ENCODE measurements around the gene PRDM16. TPM values are rescaled to one million over a fixed set of nuclear protein-coding genes. Genes with fewer than 3 reads are reported as not detected.
A peak's percentile ranks its signal among the peaks of the same experiment; 100 is the strongest.

PRDM16 gene
- total RNA-seq, 1 donor from 2014 or later: 84.2 TPM

DNA sequence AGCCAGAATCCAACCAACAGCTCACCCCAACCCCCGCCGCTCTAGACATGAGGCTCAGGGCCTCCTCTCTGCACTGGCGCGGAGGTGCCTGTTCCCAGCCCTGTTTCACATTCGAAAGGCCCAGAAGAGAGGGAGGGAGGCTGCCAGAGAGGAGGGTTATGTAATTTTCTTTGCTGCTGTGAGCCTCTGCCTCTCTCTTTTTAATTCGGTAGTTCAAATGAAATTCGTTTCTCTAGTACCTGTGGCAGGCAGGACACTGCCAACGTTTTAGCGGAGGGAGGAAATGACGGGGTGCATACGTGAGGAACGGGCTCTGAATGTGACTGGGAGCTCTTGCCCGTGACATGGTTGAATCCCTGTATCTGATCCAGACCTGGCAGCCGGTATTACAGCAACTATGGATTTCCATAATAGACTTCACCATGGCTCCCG is 9.4 kb downstream of the PRDM16 start:
- no peaks in the 10 kb centered on the region for H3K9me3 ChIP-seq
- H3K27ac ChIP-seq: peak overlapping the region; percentile 99 to 100
- no peaks in the 10 kb centered on the region for H3K36me3 ChIP-seq
- no peaks in the 10 kb centered on the region for H3K27me3 ChIP-seq
- H3K4me1 ChIP-seq: peaks cover 36 to 72% of the 10 kb centered on the region in 2 donors
- no peak for TF ChIP-seq CTCF (IDR thresholded peaks at IDR 0.05)
- H3K4me3 ChIP-seq: peak overlapping the region; percentile 35 to 37
- no peak for DNase-seq (ENCODE audit: low spot score in 2 of 2)
- intact Hi-C loops (cut with DNase I): no loop called here

GRCh38 chr1:3078871-3079270 is 9.9 kb downstream of the PRDM16 start:
- Histone ChIP-seq H3K4me1 (peaks cover 36 to 73% of the 10 kb centered on the region in 2 donors), H3K27ac (peak overlapping the region; percentile 99 to 100), H3K27me3 (no peaks in the 10 kb centered on the region), H3K36me3 (no peaks in the 10 kb centered on the region), H3K4me3 (peak overlapping the region; percentile 35 to 37), H3K9me3 (no peaks in the 10 kb centered on the region)
- DNase-seq (ENCODE audit: low spot score in 2 of 2): no peak
- intact Hi-C loops (cut with DNase I): no loop called here
- no peak for TF ChIP-seq CTCF (IDR thresholded peaks at IDR 0.05)

GRCh38 chr1:3079381-3080052 is 10.5 kb downstream of the PRDM16 start:
- no peaks in the 10 kb centered on the region for H3K27me3 ChIP-seq
- H3K27ac ChIP-seq: peak overlapping the region; percentile 99 to 100
- intact Hi-C loops (cut with DNase I): loop anchor here (2.0 kb wide), 1 partner anchor 35 kb away; no protein-coding TSS in a partner anchor
- no peaks in the 10 kb centered on the region for H3K36me3 ChIP-seq
- peaks cover 39 to 71% of the 10 kb centered on the region in 2 donors for H3K4me1 ChIP-seq
- no peak for DNase-seq (ENCODE audit: low spot score in 2 of 2)
- no peak for TF ChIP-seq CTCF (IDR thresholded peaks at IDR 0.05)
- peak overlapping the region; percentile 35 to 37 for H3K4me3 ChIP-seq
- no peaks in the 10 kb centered on the region for H3K9me3 ChIP-seq

GRCh38 chr1:3080053-3080955 is 11.3 kb downstream of the PRDM16 start:
- Histone ChIP-seq H3K4me1 (peaks cover 35 to 64% of the 10 kb centered on the region in 2 donors), H3K9me3 (no peaks in the 10 kb centered on the region), H3K27ac (peak overlapping the region; percentile 99 to 100), H3K4me3 (peak overlapping the region in 1 of 2 donors; percentile 37), H3K27me3 (no peaks in the 10 kb centered on the region), H3K36me3 (no peaks in the 10 kb centered on the region)
- intact Hi-C loops (cut with DNase I): loop anchor here (2.0 kb wide), 1 partner anchor 34 kb away; no protein-coding TSS in a partner anchor
- DNase-seq (ENCODE audit: low spot score in 2 of 2): no peak
- TF ChIP-seq CTCF (IDR thresholded peaks at IDR 0.05): no peak

DNA sequence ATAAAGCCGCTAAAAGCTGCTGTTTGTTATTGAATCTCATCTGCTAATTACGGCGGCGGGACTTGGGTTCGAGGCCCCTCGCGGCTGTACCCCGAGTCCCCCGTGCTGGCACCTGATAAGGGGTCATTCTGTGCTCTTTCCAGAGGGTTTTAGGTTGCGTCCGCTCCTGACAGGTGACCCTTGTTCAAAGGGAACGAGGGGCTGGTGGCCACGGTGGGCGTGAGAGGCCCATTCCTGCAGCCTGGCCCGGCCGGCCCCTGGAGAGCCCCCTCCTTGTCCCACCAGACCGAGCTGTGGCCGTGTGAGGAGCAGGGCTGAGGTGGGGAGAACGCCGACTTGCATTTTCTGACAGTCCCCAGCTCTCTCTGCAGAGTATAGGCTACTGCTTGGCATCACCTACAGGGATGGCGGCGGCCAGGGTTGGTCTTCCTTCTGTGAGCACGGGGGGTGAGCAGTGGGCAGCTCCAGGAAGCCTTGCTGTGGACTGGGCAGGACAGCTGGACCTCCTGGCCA is 12.2 kb downstream of the PRDM16 start:
- H3K36me3 ChIP-seq: no peaks in the 10 kb centered on the region
- H3K4me1 ChIP-seq: peaks cover 28 to 62% of the 10 kb centered on the region in 2 donors
- peak overlapping the region; percentile 46 to 100 for H3K27ac ChIP-seq
- H3K4me3 ChIP-seq: peak overlapping the region in 1 of 2 donors; percentile 37
- H3K27me3 ChIP-seq: no peaks in the 10 kb centered on the region
- DNase-seq (ENCODE audit: low spot score in 2 of 2): no peak
- H3K9me3 ChIP-seq: no peaks in the 10 kb centered on the region
- TF ChIP-seq CTCF (IDR thresholded peaks at IDR 0.05): no peak
- intact Hi-C loops (cut with DNase I): loop anchor here (2.0 kb wide), 1 partner anchor 34 kb away; no protein-coding TSS in a partner anchor

All from ascending aorta (tissue), 2 donors.